Ectodermal cell (in vitro differentiated cells): Measurements from ENCODE around the gene UGGT2.
"Not testable (repeated sequence)": the region's sequence is repeated elsewhere in the genome, so short reads cannot be mapped to it uniquely, and the experiment has no call there.

ENCODE experiments used
- H3K27ac ChIP-seq: 2 replicates; pipeline ENCODE4 v1.7.0; 2013; ENCODE audit warnings: mild to moderate bottlenecking, low read depth, low read length; ENCODE audit not compliant: insufficient read depth, poor library complexity, severe bottlenecking
- H3K27me3 ChIP-seq: 2 replicates; pipeline ENCODE4 v1.7.0; 2013; ENCODE audit warnings: mild to moderate bottlenecking, low read length; ENCODE audit not compliant: insufficient read depth, control insufficient read depth, poor library complexity, severe bottlenecking
- H3K36me3 ChIP-seq: one replicate; pipeline ENCODE4 v1.7.0; 2013; ENCODE audit warnings: low read length; ENCODE audit not compliant: control insufficient read depth, insufficient read depth
- H3K4me1 ChIP-seq: one replicate; pipeline ENCODE4 v1.7.0; 2013; ENCODE audit warnings: low read length; ENCODE audit not compliant: control insufficient read depth, insufficient read depth
- H3K4me3 ChIP-seq: 2 replicates; pipeline ENCODE4 v1.7.0; 2013; ENCODE audit warnings: low read depth, low read length, control low read depth; ENCODE audit not compliant: insufficient read depth
- H3K9me3 ChIP-seq: 2 replicates; pipeline ENCODE4 v1.7.0; 2013; ENCODE audit warnings: mild to moderate bottlenecking, low read length, moderate library complexity; ENCODE audit not compliant: control insufficient read depth
- WGBS, 2 experiments: methylation state at CpG; one replicate each; pipeline ENCODE4 v1.1.7; 2013; ENCODE audit warnings: missing lambda C conversion rate in 2 of 2; 5-methylcytosine and 5-hydroxymethylcytosine counted together

The UGGT2 gene

GRCh38 chr13:95861296-95861695 is 191.9 kb downstream of the UGGT2 start:
- no peaks in the 10 kb centered on the region for H3K27me3 ChIP-seq
- H3K9me3 ChIP-seq, result no peaks in the 10 kb centered on the region
- WGBS, 2 experiments, result 93 to 95% methylated on average over 2 of the region's 2 CpGs
- no peaks in the 10 kb centered on the region for H3K4me1 ChIP-seq
- no peak overlapping the region for H3K4me3 ChIP-seq
- H3K36me3 ChIP-seq, result no peaks in the 10 kb centered on the region
- H3K27ac ChIP-seq, result no peak overlapping the region

GRCh38 chr13:95858286-95859075 is 194.7 kb downstream of the UGGT2 start:
- Histone ChIP-seq H3K36me3 (no peaks in the 10 kb centered on the region), H3K9me3 (no peaks in the 10 kb centered on the region), H3K27ac (no peak overlapping the region), H3K4me3 (no peak overlapping the region), H3K27me3 (no peaks in the 10 kb centered on the region), H3K4me1 (no peaks in the 10 kb centered on the region)
- WGBS, 2 experiments, result 92 to 93% methylated on average over 10 of the region's 10 CpGs

GRCh38 chr13:95845656-95846055 is 207.5 kb downstream of the UGGT2 start:
- H3K9me3 ChIP-seq, H3K36me3 ChIP-seq, H3K4me1 ChIP-seq, H3K27ac ChIP-seq, H3K27me3 ChIP-seq, H3K4me3 ChIP-seq: not testable (repeated sequence)
- WGBS, 2 experiments, result 94 to 96% methylated on average over 26 of the region's 26 CpGs

GRCh38 chr13:95842898-95843297 is 210.3 kb downstream of the UGGT2 start:
- no peaks in the 10 kb centered on the region for H3K36me3 ChIP-seq
- H3K27me3 ChIP-seq, result no peaks in the 10 kb centered on the region
- no peaks in the 10 kb centered on the region for H3K9me3 ChIP-seq
- no peak overlapping the region for H3K4me3 ChIP-seq
- 80 to 95% methylated on average over 2 of the region's 2 CpGs for WGBS, 2 experiments
- no peaks in the 10 kb centered on the region for H3K4me1 ChIP-seq
- H3K27ac ChIP-seq, result no peak overlapping the region

GRCh38 chr13:95841894-95842293 is 211.3 kb downstream of the UGGT2 start:
- Histone ChIP-seq H3K27me3 (no peaks in the 10 kb centered on the region), H3K27ac (no peak overlapping the region), H3K9me3 (no peaks in the 10 kb centered on the region), H3K4me3 (no peak overlapping the region), H3K36me3 (no peaks in the 10 kb centered on the region), H3K4me1 (no peaks in the 10 kb centered on the region)

GRCh38 chr13:95834134-95834765 is 219.0 kb downstream of the UGGT2 start:
- WGBS, 2 experiments, result 40 to 47% methylated on average over 3 of the region's 3 CpGs
- H3K9me3 ChIP-seq, result no peaks in the 10 kb centered on the region
- no peaks in the 10 kb centered on the region for H3K36me3 ChIP-seq
- H3K4me1 ChIP-seq, result no peaks in the 10 kb centered on the region
- no peaks in the 10 kb centered on the region for H3K27me3 ChIP-seq
- no peak overlapping the region for H3K27ac ChIP-seq
- H3K4me3 ChIP-seq, result no peak overlapping the region

GRCh38 chr13:95833719-95834118 is 219.5 kb downstream of the UGGT2 start:
- WGBS, 2 experiments, result 23% methylated on average over 1 of the region's 1 CpG; no CpG with 5 or more reads in 1 of the 2 experiments
- no peaks in the 10 kb centered on the region for H3K9me3 ChIP-seq
- no peaks in the 10 kb centered on the region for H3K36me3 ChIP-seq
- H3K4me1 ChIP-seq, result no peaks in the 10 kb centered on the region
- no peak overlapping the region for H3K4me3 ChIP-seq
- H3K27ac ChIP-seq, result no peak overlapping the region
- H3K27me3 ChIP-seq, result no peaks in the 10 kb centered on the region

GRCh38 chr13:95833126-95833525 is 220.1 kb downstream of the UGGT2 start:
- H3K9me3 ChIP-seq, result no peaks in the 10 kb centered on the region
- H3K27me3 ChIP-seq, result no peaks in the 10 kb centered on the region
- no peaks in the 10 kb centered on the region for H3K4me1 ChIP-seq
- H3K36me3 ChIP-seq, result no peaks in the 10 kb centered on the region
- H3K4me3 ChIP-seq, result no peak overlapping the region
- no peak overlapping the region for H3K27ac ChIP-seq
- WGBS, 2 experiments, result 100% methylated on average over 1 of the region's 1 CpG; no CpG with 5 or more reads in 1 of the 2 experiments

GRCh38 chr13:95822303-95822702 is 230.9 kb downstream of the UGGT2 start:
- H3K4me1 ChIP-seq, result no peaks in the 10 kb centered on the region
- no peak overlapping the region for H3K27ac ChIP-seq
- H3K27me3 ChIP-seq, result no peaks in the 10 kb centered on the region
- no peaks in the 10 kb centered on the region for H3K9me3 ChIP-seq
- no peak overlapping the region for H3K4me3 ChIP-seq
- peaks cover 5% of the 10 kb centered on the region for H3K36me3 ChIP-seq
- 86 to 92% methylated on average over 5 of the region's 5 CpGs for WGBS, 2 experiments

GRCh38 chr13:95814495-95814894 is 238.7 kb downstream of the UGGT2 start:
- H3K36me3 ChIP-seq, result no peaks in the 10 kb centered on the region
- H3K9me3 ChIP-seq, result no peaks in the 10 kb centered on the region
- WGBS, 2 experiments, result 85 to 86% methylated on average over 1 of the region's 1 CpG
- no peaks in the 10 kb centered on the region for H3K27me3 ChIP-seq
- no peak overlapping the region for H3K27ac ChIP-seq
- H3K4me1 ChIP-seq, result no peaks in the 10 kb centered on the region
- H3K4me3 ChIP-seq, result no peak overlapping the region
